ENCODE data around the gene SUCLG1. TPM values are rescaled to one million over a fixed set of nuclear protein-coding genes. Genes with fewer than 3 reads are reported as not detected.
"Not testable (repeated sequence)": the region's sequence is repeated elsewhere in the genome, so short reads cannot be mapped to it uniquely, and the experiment has no call there.

SUCLG1 gene
- total and polyA plus RNA-seq, 8 donors = 33.1 to 69.5 (median 43.0) TPM

DNA sequence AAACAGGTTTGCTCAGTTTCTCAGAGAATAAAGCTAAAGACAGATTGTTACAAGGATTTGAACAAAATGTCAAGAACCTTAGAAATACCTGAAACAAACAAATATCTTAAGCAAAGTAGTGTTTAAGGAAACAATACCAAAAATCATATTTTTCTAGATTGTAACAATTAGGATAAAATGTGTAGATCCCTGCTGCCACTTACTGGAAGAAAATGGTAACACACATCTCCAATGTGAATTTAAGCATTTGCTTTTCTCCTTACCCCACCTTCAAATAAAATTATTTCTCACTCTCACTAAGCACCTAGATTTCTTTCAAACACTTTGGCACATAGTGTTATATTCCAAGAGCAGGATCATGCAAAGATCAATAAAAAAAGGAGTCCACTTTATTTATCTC lies 34.9 kb downstream of the SUCLG1 start:
- no peaks in the 10 kb centered on the region for H3K9me3 ChIP-seq
- no peaks in the 10 kb centered on the region for H3K4me1 ChIP-seq
- H3K27ac ChIP-seq = no peak overlapping the region
- ATAC-seq = no peak
- intact Hi-C loops (cut with DNase I) = no loop called here
- H3K27me3 ChIP-seq = no peaks in the 10 kb centered on the region
- FAIRE-seq = peak; percentile 29
- peaks cover 0 to 33% (median 7%) of the 10 kb centered on the region in 3 donors for H3K36me3 ChIP-seq
- no peak for DNase-seq
- TF ChIP-seq, protein P1, sequence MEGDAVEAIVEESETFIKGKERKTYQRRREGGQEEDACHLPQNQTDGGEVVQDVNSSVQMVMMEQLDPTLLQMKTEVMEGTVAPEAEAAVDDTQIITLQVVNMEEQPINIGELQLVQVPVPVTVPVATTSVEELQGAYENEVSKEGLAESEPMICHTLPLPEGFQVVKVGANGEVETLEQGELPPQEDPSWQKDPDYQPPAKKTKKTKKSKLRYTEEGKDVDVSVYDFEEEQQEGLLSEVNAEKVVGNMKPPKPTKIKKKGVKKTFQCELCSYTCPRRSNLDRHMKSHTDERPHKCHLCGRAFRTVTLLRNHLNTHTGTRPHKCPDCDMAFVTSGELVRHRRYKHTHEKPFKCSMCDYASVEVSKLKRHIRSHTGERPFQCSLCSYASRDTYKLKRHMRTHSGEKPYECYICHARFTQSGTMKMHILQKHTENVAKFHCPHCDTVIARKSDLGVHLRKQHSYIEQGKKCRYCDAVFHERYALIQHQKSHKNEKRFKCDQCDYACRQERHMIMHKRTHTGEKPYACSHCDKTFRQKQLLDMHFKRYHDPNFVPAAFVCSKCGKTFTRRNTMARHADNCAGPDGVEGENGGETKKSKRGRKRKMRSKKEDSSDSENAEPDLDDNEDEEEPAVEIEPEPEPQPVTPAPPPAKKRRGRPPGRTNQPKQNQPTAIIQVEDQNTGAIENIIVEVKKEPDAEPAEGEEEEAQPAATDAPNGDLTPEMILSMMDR (IDR thresholded peaks at IDR 0.05) = peak in 2 of 4 donors; percentile 14 to 21
- no peak overlapping the region for H3K4me3 ChIP-seq

DNA sequence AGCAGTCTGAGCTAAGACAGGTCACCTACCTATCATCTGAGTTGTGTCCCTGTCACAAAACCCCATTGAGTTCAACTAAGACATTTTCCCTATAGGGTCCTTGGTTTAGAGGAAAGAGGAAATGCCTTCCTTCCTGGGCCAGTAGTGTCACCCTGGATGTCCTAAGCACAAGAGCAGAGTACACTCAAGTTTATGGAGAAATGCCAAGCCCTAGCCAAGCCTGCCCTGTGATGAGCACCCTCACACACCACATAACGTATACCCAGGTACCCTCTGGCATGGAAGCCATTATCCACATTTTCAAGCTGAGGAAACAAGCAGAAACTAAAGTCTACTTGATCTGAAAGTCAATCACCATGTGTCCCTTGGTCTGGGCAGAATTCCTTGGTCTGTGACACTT lies 37.3 kb downstream of the SUCLG1 start:
- intact Hi-C loops (cut with DNase I) = no loop called here
- ATAC-seq (no peak), DNase-seq (no peak), FAIRE-seq (no peak)
- H3K36me3 ChIP-seq = peaks cover 0 to 24% (median 7%) of the 10 kb centered on the region in 3 donors
- H3K27me3 ChIP-seq = no peaks in the 10 kb centered on the region
- no peak overlapping the region for H3K27ac ChIP-seq
- TF ChIP-seq, protein P1 (IDR thresholded peaks at IDR 0.05) = no peak
- H3K9me3 ChIP-seq = no peaks in the 10 kb centered on the region
- peaks cover 0 to 4% (median 3%) of the 10 kb centered on the region in 3 donors for H3K4me1 ChIP-seq
- no peak overlapping the region for H3K4me3 ChIP-seq
- WGBS, 2 donors = 97 to 100% methylated on average over 1 of the region's 1 CpG

DNA sequence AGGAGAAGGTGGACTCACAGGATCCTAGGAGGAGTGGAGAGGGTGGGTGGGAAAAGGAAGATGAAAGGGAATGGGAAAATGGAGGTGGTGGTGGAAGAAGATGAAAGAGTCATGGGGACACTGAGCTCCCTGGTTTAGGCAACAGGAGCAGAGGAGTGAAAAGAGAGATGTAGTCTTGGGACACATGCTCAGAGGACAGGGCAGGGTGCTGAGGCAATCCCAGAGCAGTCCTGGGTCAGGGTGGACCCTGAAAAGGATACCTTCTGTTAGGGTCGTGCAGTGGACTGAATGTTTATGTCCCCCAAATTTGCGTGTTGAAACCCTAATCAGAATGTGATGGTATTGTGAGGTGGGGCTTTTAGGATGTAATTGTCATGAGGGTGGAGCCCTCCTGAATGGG lies 37.9 kb downstream of the SUCLG1 start:
- DNase-seq = no peak
- no peak for ATAC-seq
- WGBS, 2 donors = 84 to 89% methylated on average over 2 of the region's 2 CpGs
- H3K4me3 ChIP-seq = no peak overlapping the region
- TF ChIP-seq, protein P1 (IDR thresholded peaks at IDR 0.05) = no peak
- no peak overlapping the region for H3K27ac ChIP-seq
- peaks cover 0 to 4% (median 3%) of the 10 kb centered on the region in 3 donors for H3K4me1 ChIP-seq
- FAIRE-seq = no peak
- H3K36me3 ChIP-seq = peaks cover 0 to 24% (median 7%) of the 10 kb centered on the region in 3 donors
- intact Hi-C loops (cut with DNase I) = no loop called here
- H3K9me3 ChIP-seq = no peaks in the 10 kb centered on the region
- no peaks in the 10 kb centered on the region for H3K27me3 ChIP-seq

DNA sequence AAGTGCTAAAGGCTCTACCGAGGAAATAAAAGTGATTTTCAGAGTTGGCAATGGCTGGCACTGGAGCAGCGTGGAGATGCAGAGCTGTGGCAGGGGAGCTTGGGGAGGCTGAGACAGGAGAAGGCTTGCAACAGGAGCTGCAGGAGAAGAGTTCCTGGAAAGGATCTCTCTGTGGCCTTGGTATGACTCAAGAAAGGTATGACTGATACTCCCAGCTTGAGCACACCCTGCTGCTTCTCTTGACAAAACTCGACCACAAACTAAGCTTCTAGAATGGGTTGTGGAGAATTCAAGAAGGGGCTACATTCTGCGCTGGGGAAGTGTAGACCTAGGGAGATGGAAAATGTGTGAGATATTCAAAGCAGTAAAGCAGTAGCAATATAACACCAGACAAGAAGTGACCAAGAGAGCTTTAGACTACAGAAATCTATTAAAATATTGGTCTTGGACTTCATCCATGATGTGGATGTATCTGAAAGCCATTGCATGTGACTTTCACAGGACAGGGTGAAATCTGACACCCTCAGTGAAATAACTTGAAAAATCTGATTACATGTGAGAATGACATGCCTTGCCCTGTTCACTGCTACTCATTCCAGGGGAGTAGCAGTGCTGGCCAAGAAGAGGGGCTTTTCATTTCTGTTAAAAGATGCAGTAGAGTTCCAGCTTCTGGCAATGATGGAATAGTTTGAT lies 41.5 kb downstream of the SUCLG1 start:
- Histone ChIP-seq H3K9me3 (no peaks in the 10 kb centered on the region), H3K4me1 (peaks cover 0 to 4% (median 3%) of the 10 kb centered on the region in 3 donors), H3K4me3 (no peak overlapping the region), H3K27me3 (no peaks in the 10 kb centered on the region), H3K36me3 (peaks cover 0 to 7% (median 0%) of the 10 kb centered on the region in 3 donors), H3K27ac (no peak overlapping the region)
- intact Hi-C loops (cut with DNase I) = no loop called here
- peak in 3 of 4 donors; percentile 31 to 40 (median 31) for ATAC-seq
- DNase-seq = no peak
- TF ChIP-seq, protein P1 (IDR thresholded peaks at IDR 0.05) = no peak
- WGBS, 2 donors = 82 to 85% methylated on average over 4 of the region's 4 CpGs
- no peak for FAIRE-seq

DNA sequence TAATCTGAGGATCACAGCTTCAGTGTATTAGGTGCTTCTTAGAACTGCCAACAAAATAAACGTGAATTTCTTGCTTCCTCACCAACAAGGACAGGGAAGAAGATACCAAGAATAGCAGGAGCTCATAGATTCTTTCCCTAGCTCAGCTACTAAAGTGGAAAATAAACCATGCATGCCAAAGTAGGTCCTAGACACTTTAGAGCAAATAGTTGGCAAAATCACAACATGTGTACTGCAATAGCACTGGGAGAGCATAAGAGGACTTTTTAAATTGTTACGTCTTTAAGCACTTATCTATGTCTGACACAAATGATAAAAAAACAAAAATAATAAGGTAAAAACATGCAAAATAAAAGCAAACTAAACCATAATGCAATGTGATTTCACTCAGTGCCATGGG lies 49.5 kb downstream of the SUCLG1 start:
- DNase-seq (no peak), ATAC-seq (no peak), FAIRE-seq (no peak)
- no peaks in the 10 kb centered on the region for H3K4me1 ChIP-seq
- WGBS, 2 donors = 78 to 79% methylated on average over 2 of the region's 2 CpGs
- H3K4me3 ChIP-seq = no peak overlapping the region
- no peaks in the 10 kb centered on the region for H3K27me3 ChIP-seq
- intact Hi-C loops (cut with DNase I) = no loop called here
- no peaks in the 10 kb centered on the region for H3K36me3 ChIP-seq
- no peaks in the 10 kb centered on the region for H3K9me3 ChIP-seq
- H3K27ac ChIP-seq = no peak overlapping the region
- TF ChIP-seq, protein P1 (IDR thresholded peaks at IDR 0.05) = no peak

DNA sequence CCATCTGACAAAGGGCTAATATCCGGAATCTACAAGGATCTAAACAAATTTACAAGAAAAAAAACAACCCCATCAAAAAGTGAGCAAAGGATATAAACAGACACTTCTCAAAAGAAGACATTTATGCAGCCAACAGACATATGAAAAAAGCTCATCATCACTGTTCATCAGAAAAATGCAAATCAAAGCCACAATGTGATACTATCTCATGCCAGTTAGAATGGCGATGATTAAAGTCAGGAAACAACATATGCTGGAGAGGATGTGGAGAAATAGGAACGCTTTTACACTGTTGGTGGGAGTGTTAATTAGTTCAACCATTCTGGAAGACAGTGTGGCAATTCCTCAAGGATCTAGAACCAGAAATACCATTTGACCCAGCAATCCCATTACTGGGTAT lies 57.0 kb downstream of the SUCLG1 start:
- DNase-seq; FAIRE-seq; H3K4me3 ChIP-seq; H3K27ac ChIP-seq; H3K4me1 ChIP-seq; H3K9me3 ChIP-seq; intact Hi-C loops (cut with DNase I); H3K27me3 ChIP-seq; H3K36me3 ChIP-seq; ATAC-seq: not testable (repeated sequence)
- WGBS, 2 donors = 81 to 89% methylated on average over 3 of the region's 3 CpGs

DNA sequence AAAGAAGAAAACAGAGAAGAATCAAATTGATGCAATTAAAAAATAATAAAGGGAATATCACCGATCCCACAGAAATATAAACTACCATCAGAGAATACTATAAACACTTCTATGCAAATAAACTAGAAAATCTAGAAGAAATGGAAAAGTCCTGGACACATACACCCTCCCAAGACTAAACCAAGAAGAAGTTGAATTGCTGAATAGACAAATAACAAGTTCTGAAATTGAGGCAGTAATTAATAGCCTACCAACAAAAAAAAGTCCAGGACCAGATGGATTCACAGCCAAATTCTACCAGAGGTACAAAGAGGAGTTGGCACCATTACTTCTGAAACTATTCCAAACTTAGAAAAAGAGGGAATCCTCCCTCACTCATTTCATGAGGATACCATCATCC lies 59.2 kb downstream of the SUCLG1 start:
- H3K36me3 ChIP-seq; FAIRE-seq; H3K27me3 ChIP-seq; H3K4me1 ChIP-seq; DNase-seq; H3K4me3 ChIP-seq; H3K27ac ChIP-seq; intact Hi-C loops (cut with DNase I); ATAC-seq; H3K9me3 ChIP-seq: not testable (repeated sequence)
- WGBS, 2 donors = 96 to 99% methylated on average over 1 of the region's 1 CpG

Measured in pancreas (tissue), 10 donors.